ENCODE measurements around the gene CALHM6. TPM values are rescaled to one million over a fixed set of nuclear protein-coding genes. Genes with fewer than 3 reads are reported as not detected.

The CALHM6 gene
- total and polyA plus RNA-seq, 2 of the 13 experiments (the other 11 are each of a cell fraction or from before 2014, with no cell fraction given): not detected

DNA sequence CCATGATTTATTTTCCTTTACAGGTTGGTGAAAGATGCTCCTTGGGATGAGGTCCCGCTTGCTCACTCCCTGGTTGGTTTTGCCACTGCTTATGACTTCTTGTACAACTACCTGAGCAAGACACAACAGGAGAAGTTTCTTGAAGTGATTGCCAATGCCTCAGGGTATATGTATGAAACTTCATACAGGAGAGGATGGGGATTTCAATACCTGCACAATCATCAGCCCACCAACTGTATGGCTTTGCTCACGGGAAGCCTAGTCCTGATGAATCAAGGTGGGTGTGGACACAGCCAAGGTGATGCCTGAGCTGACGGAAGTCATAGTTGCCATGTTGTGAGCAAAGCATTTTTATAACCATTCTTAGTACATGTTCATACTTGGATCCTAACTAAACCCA lies 34.6 kb upstream of the CALHM6 start:
- no peak for TF ChIP-seq CCAR2 (optimal IDR thresholded peaks at IDR 0.05; ENCODE audit: low read depth, low read length)
- TF ChIP-seq GATAD1 (CRISPR knock-in tag; IDR thresholded peaks at IDR 0.05): no peak
- TF ChIP-seq EHMT2 (IDR thresholded peaks at IDR 0.05; ENCODE audit: borderline replicate concordance, low read depth, low read length): no peak
- TF ChIP-seq CENPX (CRISPR knock-in tag; IDR thresholded peaks at IDR 0.05): no peak
- no peak for TF ChIP-seq ZNF292 (CRISPR knock-in tag; IDR thresholded peaks at IDR 0.05; ENCODE audit: borderline replicate concordance, low read depth)
- no peak for TF ChIP-seq ZNF749 (CRISPR knock-in tag; IDR thresholded peaks at IDR 0.05; ENCODE audit: borderline replicate concordance)
- TF ChIP-seq, protein P1, sequence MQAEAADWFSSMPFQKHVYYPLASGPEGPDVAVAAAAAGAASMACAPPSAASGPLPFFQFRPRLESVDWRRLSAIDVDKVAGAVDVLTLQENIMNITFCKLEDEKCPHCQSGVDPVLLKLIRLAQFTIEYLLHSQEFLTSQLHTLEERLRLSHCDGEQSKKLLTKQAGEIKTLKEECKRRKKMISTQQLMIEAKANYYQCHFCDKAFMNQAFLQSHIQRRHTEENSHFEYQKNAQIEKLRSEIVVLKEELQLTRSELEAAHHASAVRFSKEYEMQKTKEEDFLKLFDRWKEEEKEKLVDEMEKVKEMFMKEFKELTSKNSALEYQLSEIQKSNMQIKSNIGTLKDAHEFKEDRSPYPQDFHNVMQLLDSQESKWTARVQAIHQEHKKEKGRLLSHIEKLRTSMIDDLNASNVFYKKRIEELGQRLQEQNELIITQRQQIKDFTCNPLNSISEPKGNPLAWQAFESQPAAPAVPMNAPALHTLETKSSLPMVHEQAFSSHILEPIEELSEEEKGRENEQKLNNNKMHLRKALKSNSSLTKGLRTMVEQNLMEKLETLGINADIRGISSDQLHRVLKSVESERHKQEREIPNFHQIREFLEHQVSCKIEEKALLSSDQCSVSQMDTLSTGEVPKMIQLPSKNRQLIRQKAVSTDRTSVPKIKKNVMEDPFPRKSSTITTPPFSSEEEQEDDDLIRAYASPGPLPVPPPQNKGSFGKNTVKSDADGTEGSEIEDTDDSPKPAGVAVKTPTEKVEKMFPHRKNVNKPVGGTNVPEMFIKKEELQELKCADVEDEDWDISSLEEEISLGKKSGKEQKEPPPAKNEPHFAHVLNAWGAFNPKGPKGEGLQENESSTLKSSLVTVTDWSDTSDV (CRISPR knock-in tag; IDR thresholded peaks at IDR 0.05): no peak
- no peak for TF ChIP-seq KLF6 (CRISPR knock-in tag; IDR thresholded peaks at IDR 0.05)
- TF ChIP-seq, protein P2, sequence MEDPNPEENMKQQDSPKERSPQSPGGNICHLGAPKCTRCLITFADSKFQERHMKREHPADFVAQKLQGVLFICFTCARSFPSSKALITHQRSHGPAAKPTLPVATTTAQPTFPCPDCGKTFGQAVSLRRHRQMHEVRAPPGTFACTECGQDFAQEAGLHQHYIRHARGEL (CRISPR knock-in tag; IDR thresholded peaks at IDR 0.05): no peak
- TF ChIP-seq, protein P3, sequence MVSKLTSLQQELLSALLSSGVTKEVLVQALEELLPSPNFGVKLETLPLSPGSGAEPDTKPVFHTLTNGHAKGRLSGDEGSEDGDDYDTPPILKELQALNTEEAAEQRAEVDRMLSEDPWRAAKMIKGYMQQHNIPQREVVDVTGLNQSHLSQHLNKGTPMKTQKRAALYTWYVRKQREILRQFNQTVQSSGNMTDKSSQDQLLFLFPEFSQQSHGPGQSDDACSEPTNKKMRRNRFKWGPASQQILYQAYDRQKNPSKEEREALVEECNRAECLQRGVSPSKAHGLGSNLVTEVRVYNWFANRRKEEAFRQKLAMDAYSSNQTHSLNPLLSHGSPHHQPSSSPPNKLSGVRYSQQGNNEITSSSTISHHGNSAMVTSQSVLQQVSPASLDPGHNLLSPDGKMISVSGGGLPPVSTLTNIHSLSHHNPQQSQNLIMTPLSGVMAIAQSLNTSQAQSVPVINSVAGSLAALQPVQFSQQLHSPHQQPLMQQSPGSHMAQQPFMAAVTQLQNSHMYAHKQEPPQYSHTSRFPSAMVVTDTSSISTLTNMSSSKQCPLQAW (CRISPR knock-in tag; IDR thresholded peaks at IDR 0.05): no peak
- no peak for TF ChIP-seq RAD51 (IDR thresholded peaks at IDR 0.05; ENCODE audit: borderline replicate concordance)
- no peak for TF ChIP-seq KDM5B (CRISPR knock-in tag; IDR thresholded peaks at IDR 0.05; ENCODE audit: borderline replicate concordance)
- no peak for TF ChIP-seq ZSCAN25 (CRISPR knock-in tag; IDR thresholded peaks at IDR 0.05)
- no peak for TF ChIP-seq ZNF777 (CRISPR knock-in tag; IDR thresholded peaks at IDR 0.05)
- no peak for TF ChIP-seq TOE1 (CRISPR knock-in tag; IDR thresholded peaks at IDR 0.05)
- TF ChIP-seq GABPA (IDR thresholded peaks at IDR 0.05; ENCODE audit: low read depth, low read length): no peak
- no peak for TF ChIP-seq GABPA (CRISPR knock-in tag; IDR thresholded peaks at IDR 0.05; ENCODE audit: low read depth)
- TF ChIP-seq ZNF17 (CRISPR knock-in tag; IDR thresholded peaks at IDR 0.05): no peak
- no peak for TF ChIP-seq ZFP36L1 (CRISPR knock-in tag; IDR thresholded peaks at IDR 0.05)
- TF ChIP-seq ZNF138 (CRISPR knock-in tag; IDR thresholded peaks at IDR 0.05; ENCODE audit: low read depth): no peak
- Histone ChIP-seq H2AFZ (ENCODE audit: low read length) (no peak overlapping the region), H3K4me3 (replicated peaks in 1 of 3; ENCODE audit: insufficient read depth in 1 of 3, low read depth in 2 of 3, low read length in 3 of 3) (no peak overlapping the region), H3K27me3 (ENCODE audit: control insufficient read depth in 1 of 2, insufficient read depth in 2 of 2, low read length in 2 of 2) (peaks cover 0 to 1% of the 10 kb centered on the region in 2 experiments; a peak in 1 of 5 replicates), H3K36me3 (replicated peaks in 1 of 2; ENCODE audit: control insufficient read depth in 1 of 2, insufficient read depth in 2 of 2, low read length in 2 of 2) (no peaks in the 10 kb centered on the region), H3K79me2 (ENCODE audit: insufficient read depth, low read length) (no peaks in the 10 kb centered on the region), H3K4me2 (ENCODE audit: low read depth, low read length) (no peak overlapping the region), H3K9ac (ENCODE audit: insufficient read depth, low read depth, low read length) (no peak overlapping the region), H3K9me3 (ENCODE audit: low read length) (no peaks in the 10 kb centered on the region), H4K20me1 (ENCODE audit: insufficient read depth, low read length) (no peaks in the 10 kb centered on the region), H3K27ac (ENCODE audit: extremely low read length, insufficient read depth, low read length) (no peak overlapping the region), H3K4me1 (ENCODE audit: insufficient read depth, low read length) (no peaks in the 10 kb centered on the region)
- no peak for FAIRE-seq
- no TSS peak for BruUV-seq (replicated peaks)
- intact Hi-C loops (cut with micrococcal nuclease; ENCODE audit: unreplicated experiment) (no loop called here), in situ Hi-C loops (cut with HindIII; ENCODE audit: extremely low pct_ligation_motif_present, low pct_unique_long_range_greater_than_20kb) (no loop called here)
- no peak for ATAC-seq
- WGBS (ENCODE audit: low lambda C conversion rate): 68% methylated on average over 3 of the region's 3 CpGs
- ChIA-PET CTCF (ENCODE audit: low intra/inter-chr PET ratio, low total read pairs) (no interaction called here), POLR2A (no interaction called here)
- no peak for DNase-seq (ENCODE audit: low spot score)

Data from HepG2 (cell line).